ENCODE results near the gene ARIH1. TPM values are rescaled to one million over a fixed set of nuclear protein-coding genes. Genes with fewer than 3 reads are reported as not detected.

Gene ARIH1
- total RNA-seq, 1 experiment from 2014 or later: 209 TPM

DNA sequence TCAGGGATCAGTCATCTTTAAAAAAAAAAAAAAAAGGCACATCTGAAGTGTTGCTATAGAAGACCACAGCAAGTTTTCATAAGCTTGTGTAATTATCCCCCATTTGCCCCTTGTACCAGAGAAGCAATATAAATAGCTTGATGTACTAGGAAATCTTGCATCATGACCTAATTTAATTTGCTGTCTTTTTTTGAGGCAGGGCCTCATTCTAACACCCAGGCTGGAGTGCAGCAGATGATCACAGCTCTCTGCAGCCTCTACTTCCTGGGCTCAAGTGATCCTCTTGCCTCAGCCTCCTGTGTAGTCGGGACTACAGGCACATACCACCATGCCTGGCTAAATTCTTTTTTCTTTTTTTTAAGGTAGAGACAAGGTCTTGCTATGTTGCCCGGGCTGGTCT, 88.7 kb downstream of the ARIH1 start:
- Histone ChIP-seq H2AFZ (ENCODE audit: low read depth, low read length, poor library complexity, severe bottlenecking) (no peak overlapping the region), H3K36me3 (ENCODE audit: control insufficient read depth in 1 of 2, insufficient read depth in 2 of 2, low read length in 2 of 2) (peaks cover 3 to 19% of the 10 kb centered on the region in 2 experiments; a peak in 3 of 4 replicates), H3K9ac (ENCODE audit: low read length) (no peak overlapping the region), H3K4me2 (ENCODE audit: low read length) (no peak overlapping the region), H3K27ac (ENCODE audit: low read depth, low read length) (no peak overlapping the region), H3K9me3 (ENCODE audit: control insufficient read depth in 1 of 2, insufficient read depth in 1 of 2, low read depth in 1 of 2, low read length in 2 of 2) (no peaks in the 10 kb centered on the region), H3K9me2 (ENCODE audit: insufficient read depth) (no peaks in the 10 kb centered on the region), H4K20me1 (ENCODE audit: insufficient read depth) (no peaks in the 10 kb centered on the region), H3K4me3 (replicated peaks in 1 of 2; ENCODE audit: low read depth in 1 of 2, low read length in 2 of 2) (no peak overlapping the region), H3K27me3 (ENCODE audit: insufficient read depth, low read length) (no peaks in the 10 kb centered on the region), H3K79me2 (ENCODE audit: insufficient read depth, low read length) (peaks cover 40% of the 10 kb centered on the region), H3K4me1 (ENCODE audit: control insufficient read depth in 1 of 2, insufficient read depth in 2 of 2, low read length in 2 of 2) (no peaks in the 10 kb centered on the region)
- CTCF ChIA-PET: no interaction called here
- ATAC-seq (no peak), DNase-seq (ENCODE audit: low read depth, low spot score) (no peak)
- TF ChIP-seq RAD21 (IDR thresholded peaks at IDR 0.05; ENCODE audit: low read depth) (no peak), SP1 (IDR thresholded peaks at IDR 0.05; ENCODE audit: low read depth) (no peak), ZNF274 (IDR thresholded peaks at IDR 0.05; ENCODE audit: low read depth, low read length) (no peak), CEBPB (IDR thresholded peaks at IDR 0.05; ENCODE audit: low read depth) (no peak), EZH2 (IDR thresholded peaks at IDR 0.05) (no peak), ZFX (IDR thresholded peaks at IDR 0.05) (no peak)
- RAD21 ChIA-PET (ENCODE audit: low non-redundant PET in 1 of 2, low total read pairs in 2 of 2, uncharacterized antibody in 2 of 2, unreplicated experiment in 2 of 2): no interaction called here
- POLR2A ChIA-PET: no interaction called here
- no TSS peak for BruUV-seq (replicated peaks)
- intact Hi-C loops (cut with micrococcal nuclease): no loop called here

- TF ChIP-seq, protein P1, sequence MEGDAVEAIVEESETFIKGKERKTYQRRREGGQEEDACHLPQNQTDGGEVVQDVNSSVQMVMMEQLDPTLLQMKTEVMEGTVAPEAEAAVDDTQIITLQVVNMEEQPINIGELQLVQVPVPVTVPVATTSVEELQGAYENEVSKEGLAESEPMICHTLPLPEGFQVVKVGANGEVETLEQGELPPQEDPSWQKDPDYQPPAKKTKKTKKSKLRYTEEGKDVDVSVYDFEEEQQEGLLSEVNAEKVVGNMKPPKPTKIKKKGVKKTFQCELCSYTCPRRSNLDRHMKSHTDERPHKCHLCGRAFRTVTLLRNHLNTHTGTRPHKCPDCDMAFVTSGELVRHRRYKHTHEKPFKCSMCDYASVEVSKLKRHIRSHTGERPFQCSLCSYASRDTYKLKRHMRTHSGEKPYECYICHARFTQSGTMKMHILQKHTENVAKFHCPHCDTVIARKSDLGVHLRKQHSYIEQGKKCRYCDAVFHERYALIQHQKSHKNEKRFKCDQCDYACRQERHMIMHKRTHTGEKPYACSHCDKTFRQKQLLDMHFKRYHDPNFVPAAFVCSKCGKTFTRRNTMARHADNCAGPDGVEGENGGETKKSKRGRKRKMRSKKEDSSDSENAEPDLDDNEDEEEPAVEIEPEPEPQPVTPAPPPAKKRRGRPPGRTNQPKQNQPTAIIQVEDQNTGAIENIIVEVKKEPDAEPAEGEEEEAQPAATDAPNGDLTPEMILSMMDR (IDR thresholded peaks at IDR 0.05 in 2 of 3, conservative IDR thresholded peaks at IDR 0.05 in 1 of 3; ENCODE audit: borderline replicate concordance in 1 of 3, insufficient read depth in 1 of 3, low read depth in 2 of 3, low read length in 2 of 3): no peak
- TF ChIP-seq ZNF274 (IDR thresholded peaks at IDR 0.05; ENCODE audit: low read depth, low read length): no peak
- no peak for TF ChIP-seq TCF7L2 (IDR thresholded peaks at IDR 0.05; ENCODE audit: borderline replicate concordance, extremely low read depth, insufficient read depth, insufficient read length)
- TF ChIP-seq YY1 (IDR thresholded peaks at IDR 0.05; ENCODE audit: extremely low read depth, insufficient replicate concordance, low read depth, low read length): no peak
- no peak for TF ChIP-seq ELF1 (IDR thresholded peaks at IDR 0.05; ENCODE audit: borderline replicate concordance, low read depth)
- TF ChIP-seq SIN3A (IDR thresholded peaks at IDR 0.05; ENCODE audit: low read depth): no peak
- Histone ChIP-seq H3K4me1 (ENCODE audit: control insufficient read depth in 1 of 2, insufficient read depth in 2 of 2, low read length in 2 of 2) (no peaks in the 10 kb centered on the region), H3K36me3 (ENCODE audit: control insufficient read depth in 1 of 2, insufficient read depth in 2 of 2, low read length in 2 of 2) (peaks cover 0 to 19% of the 10 kb centered on the region in 2 experiments; a peak in 3 of 4 replicates), H2AFZ (ENCODE audit: low read depth, low read length, poor library complexity, severe bottlenecking) (no peak overlapping the region), H3K9me3 (ENCODE audit: control insufficient read depth in 1 of 2, insufficient read depth in 1 of 2, low read depth in 1 of 2, low read length in 2 of 2) (no peaks in the 10 kb centered on the region), H3K79me2 (ENCODE audit: insufficient read depth, low read length) (peaks cover 28% of the 10 kb centered on the region), H3K27me3 (ENCODE audit: insufficient read depth, low read length) (no peaks in the 10 kb centered on the region), H3K4me2 (ENCODE audit: low read length) (no peak overlapping the region), H3K9me2 (ENCODE audit: insufficient read depth) (no peaks in the 10 kb centered on the region), H3K9ac (ENCODE audit: low read length) (no peak overlapping the region), H3K4me3 (replicated peaks in 1 of 2; ENCODE audit: low read depth in 1 of 2, low read length in 2 of 2) (no peak overlapping the region), H3K27ac (ENCODE audit: low read depth, low read length) (no peak overlapping the region), H4K20me1 (ENCODE audit: insufficient read depth) (peaks cover under 1% of the 10 kb centered on the region; the same call in 1 of the 2 replicates)
- ChIA-PET CTCF (no interaction called here), POLR2A (interaction anchor here (0.6 kb wide), 1 partner anchor 638 kb away, joined by 3 read pairs; no protein-coding TSS in a partner anchor), RAD21 (ENCODE audit: low non-redundant PET in 1 of 2, low total read pairs in 2 of 2, uncharacterized antibody in 2 of 2, unreplicated experiment in 2 of 2) (no interaction called here)
- intact Hi-C loops (cut with micrococcal nuclease): no loop called here
- ATAC-seq: no peak
- BruUV-seq (replicated peaks): no TSS peak
- DNase-seq (ENCODE audit: low read depth, low spot score): no peak
These were observed 90.0 kb downstream of the ARIH1 start for GRCh38 chr15:72564091-72564490.

Measured in HCT116 (cell line).